Amniotic stem cell (primary cell): ENCODE measurements around the gene SCP2.

Experiments used
- DNase-seq: peaks from one replicate; lab custom pipeline; 2025; lab: John Stamatoyannopoulos, UW

Gene SCP2

GRCh38 chr1:53068314-53069099 lies 141.4 kb downstream of the SCP2 start:
- DNase-seq = no peak

- DNase-seq = no peak
Observed at GRCh38 chr1:53069265-53069662, 142.2 kb downstream of the SCP2 start.

- no peak for DNase-seq
Observed at GRCh38 chr1:53069663-53070327, 142.7 kb downstream of the SCP2 start.

- DNase-seq = no peak
Observed at GRCh38 chr1:53070621-53071020, 143.5 kb downstream of the SCP2 start.

- DNase-seq = no peak
Observed at GRCh38 chr1:53071167-53071865, 144.2 kb downstream of the SCP2 start.

- DNase-seq = no peak
Observed at GRCh38 chr1:53071915-53072314, 144.8 kb downstream of the SCP2 start.

- no peak for DNase-seq
Observed at GRCh38 chr1:53073287-53073686, 146.2 kb downstream of the SCP2 start.

- DNase-seq = no peak
Observed at GRCh38 chr1:53073868-53074311, 146.8 kb downstream of the SCP2 start.

GRCh38 chr1:53074313-53075154 lies 147.5 kb downstream of the SCP2 start:
- DNase-seq = no peak

GRCh38 chr1:53075206-53075605 lies 148.1 kb downstream of the SCP2 start:
- no peak for DNase-seq

GRCh38 chr1:53075761-53076163 lies 148.7 kb downstream of the SCP2 start:
- DNase-seq = no peak

GRCh38 chr1:53076165-53076564 lies 149.1 kb downstream of the SCP2 start:
- no peak for DNase-seq

GRCh38 chr1:53076721-53077598 lies 149.9 kb downstream of the SCP2 start:
- DNase-seq = no peak

GRCh38 chr1:53077599-53077965 lies 150.5 kb downstream of the SCP2 start:
- DNase-seq = no peak

GRCh38 chr1:53078333-53079101 lies 151.4 kb downstream of the SCP2 start:
- no peak for DNase-seq

- no peak for DNase-seq
Observed at GRCh38 chr1:53079251-53079650, 152.2 kb downstream of the SCP2 start.

- DNase-seq = no peak
Observed at GRCh38 chr1:53080041-53080440, 153.0 kb downstream of the SCP2 start.

GRCh38 chr1:53080769-53081168 lies 153.7 kb downstream of the SCP2 start:
- no peak for DNase-seq

- DNase-seq = no peak
Observed at GRCh38 chr1:53081384-53082066, 154.4 kb downstream of the SCP2 start.
